Measurements from ENCODE around the gene FUT2.

Gene FUT2

GRCh38 chr19:48750351-48750750, 54.6 kb downstream of the FUT2 start:
- DNase-seq (ENCODE audit: low read depth in 2 of 2): no peak

DNA sequence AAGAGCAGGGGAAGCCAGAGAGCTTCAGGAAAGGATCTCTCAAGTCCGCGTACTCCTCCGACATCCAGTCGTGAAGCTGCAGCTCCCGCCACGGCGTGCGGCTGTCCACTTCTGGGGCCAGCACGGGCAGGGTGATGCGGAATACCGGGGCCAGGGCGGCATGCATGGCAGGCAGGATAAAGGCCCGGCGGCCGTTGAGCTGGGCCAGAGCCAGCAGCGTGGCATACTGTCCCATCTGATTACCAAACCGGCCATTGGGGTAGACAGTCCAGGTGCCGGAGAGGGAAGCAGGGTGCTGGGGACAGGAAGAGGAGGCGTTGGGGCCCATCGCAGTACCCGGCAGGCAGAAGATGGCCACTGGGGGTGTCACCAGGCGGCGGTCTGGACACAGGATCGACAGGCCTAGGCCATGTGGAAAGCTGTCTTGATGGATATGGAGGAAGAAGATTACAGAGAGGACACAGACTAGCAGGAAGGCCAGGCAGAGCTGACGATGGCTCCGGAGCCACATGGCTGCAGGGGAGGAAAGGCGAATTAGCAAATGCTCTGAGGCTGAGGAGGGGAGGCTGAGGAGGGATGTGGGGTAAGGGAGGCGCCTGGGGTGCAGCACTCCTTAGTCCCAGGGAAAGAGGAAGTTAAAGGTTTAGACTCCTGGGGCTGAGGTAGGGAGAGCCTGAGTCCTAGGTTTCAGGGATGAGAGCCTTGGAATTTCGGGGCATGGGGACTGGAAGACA, 55.2 kb downstream of the FUT2 start:
- no peak for DNase-seq (ENCODE audit: low read depth in 2 of 2)

GRCh38 chr19:48751845-48752495, 56.2 kb downstream of the FUT2 start:
- no peak for DNase-seq (ENCODE audit: low read depth in 2 of 2)

GRCh38 chr19:48752496-48753365, 57.0 kb downstream of the FUT2 start, which contains the start of gene FUT1:
Gene FUT1 (minus strand): TSS chr19:48752641. CDS start chr19:48751281, 1,360 bp downstream.
- no peak for DNase-seq (ENCODE audit: low read depth in 2 of 2)

DNA sequence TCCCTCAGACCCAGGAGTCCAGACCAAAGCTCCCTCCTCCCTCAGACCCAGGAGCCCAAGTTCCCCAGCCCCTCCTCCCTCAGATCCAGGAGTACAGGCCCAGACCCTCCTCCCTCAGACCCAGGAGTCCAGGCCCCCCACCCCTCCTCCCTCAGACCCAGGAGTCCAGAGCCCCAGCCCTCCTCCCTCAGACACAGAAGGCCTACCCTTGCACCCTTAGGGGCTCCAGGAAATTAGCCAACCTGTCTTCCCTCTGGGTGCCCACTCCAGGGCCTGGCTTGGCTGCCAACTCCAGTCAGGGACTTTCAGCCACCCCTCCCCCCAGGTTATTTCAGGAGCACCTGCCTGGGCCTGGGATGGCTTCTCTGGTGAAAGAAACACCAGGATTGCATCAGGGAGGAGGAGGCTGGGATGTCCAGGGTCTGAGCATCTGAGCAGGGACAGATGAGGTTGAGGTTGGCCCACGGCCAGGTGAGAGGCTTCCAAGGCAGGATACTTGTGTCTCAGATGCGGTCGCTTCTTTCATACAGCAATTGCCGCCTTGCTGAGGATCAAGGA, 59.4 kb downstream of the FUT2 start, which contains the start of gene FGF21:
Gene FGF21, plus strand, starts transcription at position 441 of the 558 bp plus-strand sequence. CDS start 713 bp downstream, outside the sequence.
- DNase-seq (ENCODE audit: low read depth in 2 of 2): no peak

Data from stimulated activated CD8-positive, alpha-beta memory T cell treated with anti-CD3 and anti-CD28 coated beads, Interleukin-15, amount 100 ng/mL, for 4 hours (primary cell).